Stimulated activated CD4-positive, alpha-beta T cell treated with anti-CD3 and anti-CD28 coated beads, Interleukin-1b, Interleukin-23, amount 100 ng/mL, for 24 hours (primary cell): ENCODE data around the gene RIMBP2.

Source experiments
- DNase-seq, 4 experiments: peaks; one replicate each; pipeline ENCODE4 v3.0.0-alpha.2; 2020; ENCODE audit warnings: low read depth in 4 of 4, low spot score in 1 of 4

Gene RIMBP2

GRCh38 chr12:130434560-130434959, 281.5 kb downstream of the RIMBP2 start:
- no peak for DNase-seq

GRCh38 chr12:130433834-130434233, 282.3 kb downstream of the RIMBP2 start:
- no peak for DNase-seq

GRCh38 chr12:130433411-130433810, 282.7 kb downstream of the RIMBP2 start:
- no peak for DNase-seq

- DNase-seq: no peak
Measured at GRCh38 chr12:130431176-130431575, 284.9 kb downstream of the RIMBP2 start.

GRCh38 chr12:130429656-130430505, 286.2 kb downstream of the RIMBP2 start:
- DNase-seq: no peak

- DNase-seq: no peak
Measured at GRCh38 chr12:130428116-130428515, 288.0 kb downstream of the RIMBP2 start.

- DNase-seq: no peak
Measured at GRCh38 chr12:130427381-130427887, 288.7 kb downstream of the RIMBP2 start.

- DNase-seq: no peak
Measured at GRCh38 chr12:130425698-130426245, 290.3 kb downstream of the RIMBP2 start.

- DNase-seq: no peak
Measured at GRCh38 chr12:130424858-130425697, 291.0 kb downstream of the RIMBP2 start.

GRCh38 chr12:130423991-130424857, 291.9 kb downstream of the RIMBP2 start:
- DNase-seq: no peak

- no peak for DNase-seq
Measured at GRCh38 chr12:130423136-130423535, 293.0 kb downstream of the RIMBP2 start.

GRCh38 chr12:130422676-130423075, 293.4 kb downstream of the RIMBP2 start:
- DNase-seq: no peak

GRCh38 chr12:130421896-130422295, 294.2 kb downstream of the RIMBP2 start:
- no peak for DNase-seq

GRCh38 chr12:130420071-130420470, 296.0 kb downstream of the RIMBP2 start:
- no peak for DNase-seq

GRCh38 chr12:130419116-130419515, 297.0 kb downstream of the RIMBP2 start:
- no peak for DNase-seq

GRCh38 chr12:130418251-130418650, 297.8 kb downstream of the RIMBP2 start:
- DNase-seq: no peak

GRCh38 chr12:130414381-130414780, 301.7 kb downstream of the RIMBP2 start:
- DNase-seq: no peak

- DNase-seq: no peak
Measured at GRCh38 chr12:130413909-130414308, 302.2 kb downstream of the RIMBP2 start.

- no peak for DNase-seq
Measured at GRCh38 chr12:130412384-130412783, 303.7 kb downstream of the RIMBP2 start.

- no peak for DNase-seq
Measured at GRCh38 chr12:130405332-130405731, 310.8 kb downstream of the RIMBP2 start.

GRCh38 chr12:130401703-130402102, 314.4 kb downstream of the RIMBP2 start:
- DNase-seq: no peak
